GM12891 (cell line): ENCODE measurements around the gene OR13C3.
"Not testable (repeated sequence)": the region's sequence is repeated elsewhere in the genome, so short reads cannot be mapped to it uniquely, and the experiment has no call there.

Source experiments
- POLR2A ChIP-seq: IDR thresholded peaks from 2 replicates; pipeline ENCODE4 v1.6.1; 2011; ENCODE audit warnings: low read depth, low read length, control low read depth
- POLR2AphosphoS5 ChIP-seq: IDR thresholded peaks from 2 replicates; pipeline ENCODE4 v1.6.1; 2011; ENCODE audit warnings: low read depth, low read length, control low read depth
- POU2F2 ChIP-seq: IDR thresholded peaks from 2 replicates; pipeline ENCODE4 v1.6.1; 2011; ENCODE audit warnings: low read depth, mild to moderate bottlenecking, control low read depth, low read length, moderate library complexity
- SPI1 ChIP-seq: IDR thresholded peaks from 2 replicates; pipeline ENCODE4 v1.6.1; 2011; ENCODE audit warnings: low read depth, low read length, control low read depth

- TF ChIP-seq POLR2A, POLR2AphosphoS5, SPI1, POU2F2: not testable (repeated sequence)
Observed at GRCh38 chr9:104520241-104520640, 16.4 kb downstream of the OR13C3 start.
